Stimulated activated naive CD8-positive, alpha-beta T cell treated with anti-CD3 and anti-CD28 coated beads, Interleukin-15, amount 100 ng/mL, for 72 hours (primary cell): ENCODE results near the gene PIGB.
"Not testable (repeated sequence)": the region's sequence is repeated elsewhere in the genome, so short reads cannot be mapped to it uniquely, and the experiment has no call there.

Source experiments
- ATAC-seq: fragments of 150-1000 bp; cut with Tn5 transposase; 2 replicates; pipeline ENCODE4 v1.10.0; 2021; ENCODE audit warnings: mild to moderate bottlenecking, moderate library complexity
- DNase-seq, 2 donors: peaks; one replicate each; pipeline ENCODE4 v3.0.0; 2021 to 2022
- H3K27ac Mint-ChIP-seq, 2 donors: one replicate each; pipeline ENCODE4 v1.8.0; 2022; ENCODE audit warnings: mild to moderate bottlenecking in 2 of 2, mixed read lengths in 2 of 2, moderate library complexity in 2 of 2
- H3K27me3 Mint-ChIP-seq: one replicate; pipeline ENCODE4 v1.8.0; 2022; ENCODE audit warnings: mixed read lengths
- H3K4me1 Mint-ChIP-seq: one replicate; pipeline ENCODE4 v1.8.0; 2022; ENCODE audit warnings: mild to moderate bottlenecking, mixed read lengths
- H3K4me3 Mint-ChIP-seq, 2 donors: one replicate each; pipeline ENCODE4 v1.8.0; 2022; ENCODE audit warnings: mild to moderate bottlenecking in 2 of 2, mixed read lengths in 2 of 2, moderate library complexity in 1 of 2
- H3K9me3 Mint-ChIP-seq, 2 donors: one replicate each; pipeline ENCODE4 v1.8.0; 2022; ENCODE audit warnings: mixed read lengths in 2 of 2

The PIGB gene

DNA sequence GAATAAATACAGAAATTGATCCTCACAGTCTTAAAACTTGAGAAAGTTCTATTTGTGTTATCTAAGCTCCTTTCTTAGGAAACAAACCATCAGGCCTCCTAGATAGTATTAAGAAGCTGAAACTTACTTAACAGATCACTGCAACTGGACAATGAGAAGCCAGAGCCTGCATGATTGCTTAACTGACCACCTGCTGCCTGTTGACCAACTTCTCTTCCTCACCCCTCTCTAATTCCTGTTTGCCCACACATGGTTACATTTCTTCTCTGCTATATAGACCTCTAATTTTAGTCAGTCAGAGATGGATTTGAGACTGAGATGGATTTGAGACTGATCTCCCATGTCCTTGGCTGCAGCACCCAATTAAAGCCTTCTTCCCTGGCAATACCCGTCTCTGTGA lies 75.7 kb downstream of the PIGB start:
- DNase-seq = no peak
- H3K9me3 Mint-ChIP-seq = peaks cover 10 to 13% of the 10 kb centered on the region in 2 donors
- H3K27ac Mint-ChIP-seq = peak overlapping the region in 1 of 2 donors; percentile 79
- peaks cover 19% of the 10 kb centered on the region for H3K4me1 Mint-ChIP-seq
- ATAC-seq = no peak
- no peak overlapping the region for H3K4me3 Mint-ChIP-seq
- H3K27me3 Mint-ChIP-seq = no peaks in the 10 kb centered on the region

GRCh38 chr15:55398243-55398642 lies 79.2 kb downstream of the PIGB start:
- Mint-ChIP-seq H3K4me3 (no peak overlapping the region), H3K4me1 (peaks cover 40% of the 10 kb centered on the region), H3K27ac (no peak overlapping the region)

DNA sequence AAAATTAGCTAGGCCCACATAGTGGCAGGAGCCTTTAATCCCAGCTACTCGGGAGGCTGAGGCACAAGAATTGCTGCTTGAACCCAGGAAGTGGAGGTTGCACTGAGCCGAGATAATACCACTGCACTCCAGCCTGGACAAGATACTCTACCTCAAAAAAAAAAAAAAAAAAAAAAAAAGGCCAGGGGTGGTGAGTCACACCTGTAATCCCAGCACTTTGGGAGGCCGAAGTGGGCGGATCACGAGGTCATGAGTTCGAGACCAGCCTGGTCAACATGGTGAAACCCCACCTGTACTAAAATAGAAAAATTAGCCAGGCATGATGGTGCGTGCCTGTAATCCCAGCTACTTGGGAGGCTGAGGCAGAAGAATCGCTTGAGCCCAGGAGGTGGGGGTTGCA lies 81.0 kb downstream of the PIGB start:
- H3K27ac Mint-ChIP-seq, H3K4me3 Mint-ChIP-seq, H3K27me3 Mint-ChIP-seq, DNase-seq, ATAC-seq, H3K9me3 Mint-ChIP-seq: not testable (repeated sequence)
- H3K4me1 Mint-ChIP-seq = peaks cover 43% of the 10 kb centered on the region

More at GRCh38 chr15:55398243-55398642, 79.2 kb downstream of the PIGB start:
- peaks cover 10 to 13% of the 10 kb centered on the region in 2 donors for H3K9me3 Mint-ChIP-seq
- DNase-seq (no peak), ATAC-seq (no peak)
- no peaks in the 10 kb centered on the region for H3K27me3 Mint-ChIP-seq

DNA sequence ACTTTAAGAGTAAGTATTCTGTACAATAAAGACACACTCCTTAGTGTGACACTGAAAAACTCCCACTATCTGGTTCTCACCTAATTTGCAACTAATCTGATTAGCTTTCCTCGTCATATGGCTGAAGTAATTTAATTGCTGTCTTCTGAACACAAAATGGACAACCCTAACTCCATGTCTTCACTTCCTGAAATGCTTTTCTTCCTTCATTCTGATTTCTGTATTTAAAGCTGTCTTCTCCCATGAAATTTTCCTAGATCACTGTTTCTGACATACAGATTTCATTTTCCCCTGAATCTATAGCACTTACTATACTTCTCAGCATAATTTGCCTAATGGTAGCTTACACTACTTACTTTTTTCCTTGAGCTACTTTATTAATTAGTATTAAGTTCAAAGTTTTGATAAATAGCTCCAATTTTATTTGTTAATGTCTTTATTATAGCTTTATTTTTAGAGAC lies 82.8 kb downstream of the PIGB start:
- Mint-ChIP-seq H3K4me3 (no peak overlapping the region), H3K27me3 (no peaks in the 10 kb centered on the region), H3K9me3 (no peaks in the 10 kb centered on the region), H3K4me1 (peaks cover 53% of the 10 kb centered on the region), H3K27ac (peak overlapping the region in 1 of 2 donors; percentile 52)
- ATAC-seq (no peak), DNase-seq (no peak)

GRCh38 chr15:55402707-55403106 lies 83.7 kb downstream of the PIGB start:
- Mint-ChIP-seq H3K9me3 (no peaks in the 10 kb centered on the region), H3K4me1 (peaks cover 60% of the 10 kb centered on the region), H3K4me3 (peak overlapping the region; percentile 36 to 79), H3K27ac (peak overlapping the region; percentile 97 to 98), H3K27me3 (no peaks in the 10 kb centered on the region)
- ATAC-seq (peak; percentile 87), DNase-seq (peak; percentile 5 to 21)

DNA sequence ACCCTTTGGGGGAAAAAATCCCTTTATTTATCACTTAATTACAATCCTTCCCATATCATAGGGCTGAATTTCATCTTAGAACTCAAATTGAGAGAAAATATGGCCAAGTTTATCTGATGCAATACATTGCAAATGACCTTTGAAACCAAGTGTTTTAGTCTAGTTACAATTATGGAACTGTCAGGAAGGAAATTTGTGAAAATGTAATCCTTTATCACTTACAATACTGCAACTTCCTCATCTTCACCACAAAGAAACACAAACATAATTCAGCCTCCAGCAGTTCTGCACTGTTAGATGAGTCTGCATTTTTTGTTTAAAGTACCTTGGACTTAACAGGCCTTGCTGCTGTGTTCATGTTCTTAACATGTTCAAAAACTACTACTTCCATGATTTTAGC lies 84.5 kb downstream of the PIGB start:
- Mint-ChIP-seq H3K9me3 (no peaks in the 10 kb centered on the region), H3K27ac (peak overlapping the region; percentile 97 to 98), H3K4me3 (peak overlapping the region; percentile 25 to 79), H3K4me1 (peaks cover 60% of the 10 kb centered on the region), H3K27me3 (no peaks in the 10 kb centered on the region)
- ATAC-seq (no peak), DNase-seq (no peak)
